ENCODE results near the gene ADCY5. TPM values are rescaled to one million over a fixed set of nuclear protein-coding genes. Genes with fewer than 3 reads are reported as not detected.
"Not testable (repeated sequence)": the region's sequence is repeated elsewhere in the genome, so short reads cannot be mapped to it uniquely, and the experiment has no call there.

Gene ADCY5
- total and polyA plus RNA-seq, 4 donors, result 0.74 to 6.6 (median 2.9) TPM

- no peak overlapping the region for H3K27ac ChIP-seq (ENCODE audit: low read depth in 1 of 2, low read length in 2 of 2)
Measured at GRCh38 chr3:123239756-123240155, 209.1 kb downstream of the ADCY5 start.

GRCh38 chr3:123239186-123239585 lies 209.7 kb downstream of the ADCY5 start:
- not testable (repeated sequence) for H3K27ac ChIP-seq (ENCODE audit: low read depth in 1 of 2, low read length in 2 of 2); H3K36me3 ChIP-seq (ENCODE audit: control insufficient read depth in 4 of 4, insufficient read depth in 3 of 4, low read depth in 1 of 4, low read length in 3 of 4); DNase-seq (ENCODE audit: low spot score); H3K4me1 ChIP-seq (ENCODE audit: control insufficient read depth in 4 of 4, insufficient read depth in 4 of 4, low read length in 3 of 4); H3K4me3 ChIP-seq (ENCODE audit: low read depth in 1 of 3, low read length in 3 of 3); H3K9me3 ChIP-seq (ENCODE audit: control insufficient read depth in 4 of 4, low read length in 3 of 4); H3K27me3 ChIP-seq (ENCODE audit: control insufficient read depth in 4 of 4, insufficient read depth in 4 of 4, low read length in 3 of 4); H3K9ac ChIP-seq (ENCODE audit: low read depth in 1 of 2, low read length in 2 of 2)
- 92% methylated on average over 2 of the region's 2 CpGs for WGBS

More at GRCh38 chr3:123239756-123240155, 209.1 kb downstream of the ADCY5 start:
- WGBS, result 98% methylated on average over 1 of the region's 1 CpG
- no peak for DNase-seq (ENCODE audit: low spot score)
- TF ChIP-seq SP1 (IDR thresholded peaks at IDR 0.05) (no peak), GABPA (IDR thresholded peaks at IDR 0.05 in 1 of 2, conservative IDR thresholded peaks at IDR 0.05 in 1 of 2) (no peak), JUND (IDR thresholded peaks at IDR 0.05) (no peak), HNF4A (conservative IDR thresholded peaks at IDR 0.05) (no peak), RXRA (IDR thresholded peaks at IDR 0.05) (no peak), CTCF (IDR thresholded peaks at IDR 0.05; ENCODE audit: low read depth, low read length, missing input control) (no peak), NR2F2 (IDR thresholded peaks at IDR 0.05) (no peak), EGR1 (IDR thresholded peaks at IDR 0.05; ENCODE audit: low read depth in 2 of 2) (no peak)
- TF ChIP-seq, protein P1, sequence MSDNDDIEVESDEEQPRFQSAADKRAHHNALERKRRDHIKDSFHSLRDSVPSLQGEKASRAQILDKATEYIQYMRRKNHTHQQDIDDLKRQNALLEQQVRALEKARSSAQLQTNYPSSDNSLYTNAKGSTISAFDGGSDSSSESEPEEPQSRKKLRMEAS (IDR thresholded peaks at IDR 0.05), result no peak
- Histone ChIP-seq H3K9ac (ENCODE audit: low read depth in 1 of 2, low read length in 2 of 2) (no peak overlapping the region), H3K4me3 (ENCODE audit: low read depth in 1 of 3, low read length in 3 of 3) (no peak overlapping the region), H3K27me3 (ENCODE audit: control insufficient read depth in 4 of 4, insufficient read depth in 4 of 4, low read length in 3 of 4) (no peaks in the 10 kb centered on the region), H3K4me1 (ENCODE audit: control insufficient read depth in 4 of 4, insufficient read depth in 4 of 4, low read length in 3 of 4) (peaks cover 0 to under 1% (median 0%) of the 10 kb centered on the region in 4 donors), H3K9me3 (ENCODE audit: control insufficient read depth in 4 of 4, low read length in 3 of 4) (no peaks in the 10 kb centered on the region), H3K36me3 (ENCODE audit: control insufficient read depth in 4 of 4, insufficient read depth in 3 of 4, low read depth in 1 of 4, low read length in 3 of 4) (peaks cover 0 to 7% (median 2%) of the 10 kb centered on the region in 4 donors)

DNA sequence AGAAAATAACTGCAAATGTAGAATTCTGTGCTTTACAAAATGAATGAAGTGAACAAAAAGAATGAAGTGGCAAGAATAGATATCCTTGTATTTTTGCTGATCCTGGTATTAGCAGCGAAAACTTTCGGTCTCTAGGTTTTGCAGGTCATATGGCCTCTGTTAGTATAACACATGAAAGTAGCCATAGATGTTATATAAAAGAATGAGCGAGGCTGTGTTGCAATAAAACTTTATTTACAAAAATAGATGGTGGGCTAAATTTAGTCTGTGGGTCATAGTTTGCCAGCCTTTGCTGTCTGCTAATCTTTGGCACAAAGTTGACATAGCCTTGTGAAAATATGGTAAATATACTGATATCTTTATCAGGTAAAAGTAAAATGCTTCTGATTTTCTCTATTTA lies 212.0 kb downstream of the ADCY5 start:
- Histone ChIP-seq H3K9ac (ENCODE audit: low read depth in 1 of 2, low read length in 2 of 2) (no peak overlapping the region), H3K27me3 (ENCODE audit: control insufficient read depth in 4 of 4, insufficient read depth in 4 of 4, low read length in 3 of 4) (no peaks in the 10 kb centered on the region), H3K9me3 (ENCODE audit: control insufficient read depth in 4 of 4, low read length in 3 of 4) (no peaks in the 10 kb centered on the region), H3K4me3 (ENCODE audit: low read depth in 1 of 3, low read length in 3 of 3) (no peak overlapping the region), H3K4me1 (ENCODE audit: control insufficient read depth in 4 of 4, insufficient read depth in 4 of 4, low read length in 3 of 4) (no peaks in the 10 kb centered on the region), H3K36me3 (ENCODE audit: control insufficient read depth in 4 of 4, insufficient read depth in 3 of 4, low read depth in 1 of 4, low read length in 3 of 4) (peaks cover 2 to 9% (median 3%) of the 10 kb centered on the region in 4 donors), H3K27ac (ENCODE audit: low read depth in 1 of 2, low read length in 2 of 2) (no peak overlapping the region)
- no peak for TF ChIP-seq FOXA1 (IDR thresholded peaks at IDR 0.05)
- TF ChIP-seq RXRA (IDR thresholded peaks at IDR 0.05), result no peak
- TF ChIP-seq NR2F2 (IDR thresholded peaks at IDR 0.05), result no peak
- no peak for TF ChIP-seq FOXA2 (IDR thresholded peaks at IDR 0.05)
- no peak for TF ChIP-seq CTCF (IDR thresholded peaks at IDR 0.05; ENCODE audit: low read depth, low read length, missing input control)
- TF ChIP-seq, protein P1 (IDR thresholded peaks at IDR 0.05), result no peak
- TF ChIP-seq EGR1 (IDR thresholded peaks at IDR 0.05; ENCODE audit: low read depth in 2 of 2), result no peak
- TF ChIP-seq, protein P2, sequence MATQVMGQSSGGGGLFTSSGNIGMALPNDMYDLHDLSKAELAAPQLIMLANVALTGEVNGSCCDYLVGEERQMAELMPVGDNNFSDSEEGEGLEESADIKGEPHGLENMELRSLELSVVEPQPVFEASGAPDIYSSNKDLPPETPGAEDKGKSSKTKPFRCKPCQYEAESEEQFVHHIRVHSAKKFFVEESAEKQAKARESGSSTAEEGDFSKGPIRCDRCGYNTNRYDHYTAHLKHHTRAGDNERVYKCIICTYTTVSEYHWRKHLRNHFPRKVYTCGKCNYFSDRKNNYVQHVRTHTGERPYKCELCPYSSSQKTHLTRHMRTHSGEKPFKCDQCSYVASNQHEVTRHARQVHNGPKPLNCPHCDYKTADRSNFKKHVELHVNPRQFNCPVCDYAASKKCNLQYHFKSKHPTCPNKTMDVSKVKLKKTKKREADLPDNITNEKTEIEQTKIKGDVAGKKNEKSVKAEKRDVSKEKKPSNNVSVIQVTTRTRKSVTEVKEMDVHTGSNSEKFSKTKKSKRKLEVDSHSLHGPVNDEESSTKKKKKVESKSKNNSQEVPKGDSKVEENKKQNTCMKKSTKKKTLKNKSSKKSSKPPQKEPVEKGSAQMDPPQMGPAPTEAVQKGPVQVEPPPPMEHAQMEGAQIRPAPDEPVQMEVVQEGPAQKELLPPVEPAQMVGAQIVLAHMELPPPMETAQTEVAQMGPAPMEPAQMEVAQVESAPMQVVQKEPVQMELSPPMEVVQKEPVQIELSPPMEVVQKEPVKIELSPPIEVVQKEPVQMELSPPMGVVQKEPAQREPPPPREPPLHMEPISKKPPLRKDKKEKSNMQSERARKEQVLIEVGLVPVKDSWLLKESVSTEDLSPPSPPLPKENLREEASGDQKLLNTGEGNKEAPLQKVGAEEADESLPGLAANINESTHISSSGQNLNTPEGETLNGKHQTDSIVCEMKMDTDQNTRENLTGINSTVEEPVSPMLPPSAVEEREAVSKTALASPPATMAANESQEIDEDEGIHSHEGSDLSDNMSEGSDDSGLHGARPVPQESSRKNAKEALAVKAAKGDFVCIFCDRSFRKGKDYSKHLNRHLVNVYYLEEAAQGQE (IDR thresholded peaks at IDR 0.05), result no peak
- TF ChIP-seq HNF4G (IDR thresholded peaks at IDR 0.05), result no peak
- no peak for TF ChIP-seq HNF4A (conservative IDR thresholded peaks at IDR 0.05)
- TF ChIP-seq YY1 (IDR thresholded peaks at IDR 0.05), result no peak
- WGBS, result 96% methylated on average over 3 of the region's 3 CpGs
- no peak for DNase-seq (ENCODE audit: low spot score)

All from liver (tissue), 9 donors.